Activated CD8-positive, alpha-beta memory T cell treated with anti-CD3 and anti-CD28 coated beads for 4 hours (primary cell): ENCODE results near the gene AKAP6.
"Not testable (repeated sequence)": the region's sequence is repeated elsewhere in the genome, so short reads cannot be mapped to it uniquely, and the experiment has no call there.

Source experiments
- DNase-seq, 2 donors: peaks; one replicate each; pipeline ENCODE4 v3.0.0-alpha.2; 2020; ENCODE audit warnings: low read depth in 2 of 2

The AKAP6 gene

DNA sequence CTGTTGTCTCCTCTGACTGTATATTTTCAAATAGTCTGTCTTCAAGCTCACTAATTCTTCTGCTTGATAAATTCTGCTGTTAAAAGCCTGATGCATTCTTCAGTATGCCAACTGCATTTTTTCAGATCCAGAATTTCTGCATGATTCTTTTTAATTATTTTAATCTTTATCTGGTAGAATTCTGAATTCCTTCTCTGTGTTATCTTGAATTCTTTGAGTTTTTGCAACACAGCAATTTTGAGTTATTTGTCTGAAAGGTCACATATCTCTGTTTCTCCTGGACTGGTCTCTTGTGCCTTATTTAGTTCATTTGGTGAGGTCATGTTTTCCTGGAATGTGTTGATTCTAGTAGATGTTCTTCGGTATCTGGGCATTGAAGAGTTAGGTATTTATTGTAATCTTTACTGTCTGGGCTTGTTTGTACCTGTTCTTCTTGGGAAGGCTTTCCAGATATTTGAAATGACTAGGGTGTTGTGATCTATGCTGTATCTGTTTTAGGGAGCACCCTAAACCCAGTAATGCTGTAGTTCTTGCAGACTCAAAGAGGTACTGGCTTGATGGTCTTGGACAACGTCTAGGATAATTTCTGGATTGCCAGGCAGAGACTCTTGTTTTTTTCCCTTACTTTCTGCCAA is 415.8 kb downstream of the AKAP6 start:
- no peak for DNase-seq

- no peak for DNase-seq
Measured at GRCh38 chr14:32754209-32754608, 425.1 kb downstream of the AKAP6 start.

DNA sequence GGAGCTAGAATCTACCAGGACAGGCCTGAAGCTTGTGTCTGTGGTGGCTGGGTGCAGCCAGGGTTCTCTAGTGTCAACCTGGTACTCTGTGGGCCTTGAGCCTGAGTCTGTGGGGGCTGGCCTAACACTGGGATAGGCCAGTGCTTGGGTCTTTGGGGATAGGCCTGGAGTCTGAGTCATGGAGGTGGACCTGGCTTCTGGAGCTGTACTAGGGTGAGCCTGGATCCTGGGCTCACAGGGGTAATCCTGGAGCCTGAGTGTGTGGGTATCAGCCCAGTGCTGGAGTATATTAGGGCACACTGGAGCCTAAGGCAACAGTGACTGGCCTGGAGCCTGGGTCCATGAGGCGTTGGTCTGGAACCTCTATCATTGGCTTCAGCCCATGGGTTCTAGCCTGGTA is 427.1 kb downstream of the AKAP6 start:
- DNase-seq, result no peak

- DNase-seq, result no peak
Measured at GRCh38 chr14:32756775-32757174, 427.7 kb downstream of the AKAP6 start.

DNA sequence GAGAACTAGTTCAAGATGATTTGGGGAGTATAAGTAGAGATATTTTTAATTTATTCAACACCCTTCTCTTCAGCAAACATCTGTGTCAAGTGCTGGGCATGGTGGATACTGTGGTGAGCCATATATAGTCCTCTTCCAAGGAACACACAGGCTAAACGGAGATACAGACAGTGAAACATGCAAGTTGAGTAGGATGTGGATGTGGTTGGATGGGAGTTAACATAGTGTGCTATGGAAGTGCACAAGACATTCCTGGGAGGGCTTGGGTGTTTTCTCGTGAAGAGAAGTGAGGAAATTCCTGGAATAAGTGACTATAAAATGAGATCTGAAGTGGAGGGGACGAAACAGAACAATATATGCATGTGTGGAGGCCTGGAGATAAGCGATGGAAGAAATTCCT is 428.5 kb downstream of the AKAP6 start:
- no peak for DNase-seq

DNA sequence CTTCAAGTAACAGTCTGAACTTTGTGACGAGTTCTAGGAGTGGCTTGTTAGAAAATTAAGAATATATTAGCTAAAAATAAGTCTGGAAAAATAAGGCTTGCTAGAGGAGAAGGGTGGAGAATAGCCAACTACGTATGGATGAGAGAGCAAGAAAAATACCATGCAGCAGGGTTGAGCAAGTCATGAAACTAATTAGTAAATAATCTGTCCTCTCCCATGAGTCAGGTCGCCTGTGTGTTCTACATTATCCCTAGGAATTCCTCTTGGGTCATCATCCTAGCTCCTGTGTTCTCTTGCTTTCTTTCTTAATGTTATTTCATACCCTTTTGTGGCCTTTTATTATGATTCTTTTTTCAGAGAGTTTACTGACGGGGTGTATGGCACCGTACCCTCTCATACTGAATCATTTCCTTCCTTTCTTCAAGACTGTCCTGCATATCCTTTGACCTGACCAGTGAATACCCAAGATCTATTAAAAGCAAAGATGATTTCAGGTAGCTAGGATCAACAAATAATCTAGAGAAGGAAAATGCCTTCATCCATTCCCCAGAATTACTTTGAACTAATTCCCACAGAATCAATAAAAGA is 432.4 kb downstream of the AKAP6 start:
- DNase-seq, result no peak

DNA sequence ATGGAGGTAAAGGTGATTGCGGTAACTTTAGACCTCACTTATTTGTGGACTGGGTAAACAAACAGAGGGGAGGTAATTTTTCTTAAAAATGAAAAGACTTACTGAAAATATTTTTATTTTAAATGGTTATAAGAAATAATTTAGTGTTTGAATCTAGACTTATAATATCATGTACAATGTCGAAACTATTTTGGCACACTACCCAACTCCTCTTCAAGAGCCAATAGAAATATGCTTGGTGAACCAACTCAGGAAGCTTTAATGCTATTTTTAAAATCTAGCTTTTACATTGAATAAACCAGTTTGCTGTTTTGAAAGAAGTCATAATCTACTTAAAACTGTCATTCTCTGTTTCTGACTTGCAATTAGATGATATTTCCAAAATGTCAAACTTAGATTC is 433.8 kb downstream of the AKAP6 start:
- DNase-seq, result no peak

GRCh38 chr14:32763673-32764072 is 434.6 kb downstream of the AKAP6 start:
- DNase-seq, result no peak

DNA sequence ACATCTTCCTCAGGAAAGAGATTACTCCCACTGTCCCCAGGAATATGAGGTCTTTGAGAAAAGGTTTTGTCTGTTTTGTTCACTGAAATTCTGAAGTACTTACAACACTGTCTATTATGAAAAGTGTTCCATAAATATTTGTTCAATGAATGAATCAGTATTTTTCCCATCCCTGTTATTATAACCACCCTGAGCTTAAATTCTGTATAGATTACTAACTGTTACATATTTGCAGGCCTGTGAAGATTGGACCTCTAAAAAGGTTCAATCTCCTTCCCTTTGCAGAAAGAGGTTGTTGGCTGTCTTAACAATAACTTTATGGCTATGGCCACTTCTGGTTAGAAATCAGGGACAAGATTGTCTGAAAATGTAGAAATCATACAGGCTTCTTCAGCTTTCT is 435.0 kb downstream of the AKAP6 start:
- no peak for DNase-seq

DNA sequence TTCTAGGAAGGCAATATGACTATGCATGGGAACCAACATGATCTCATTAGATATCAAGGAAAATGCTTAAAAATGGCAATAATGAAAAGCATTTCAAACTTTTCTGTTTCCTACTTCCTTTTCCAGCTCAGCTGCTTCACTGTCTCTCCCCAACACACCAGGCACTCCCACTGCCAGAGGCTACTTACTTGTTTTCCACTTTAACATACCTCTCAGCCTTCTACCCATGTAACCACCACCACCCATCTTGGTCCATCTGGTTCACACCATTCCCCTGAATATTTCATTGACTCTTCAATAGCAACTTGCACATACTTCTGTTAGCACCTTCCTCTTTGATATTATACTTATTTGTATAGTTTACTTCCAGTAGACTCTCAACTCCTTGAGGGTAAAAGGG is 441.3 kb downstream of the AKAP6 start:
- no peak for DNase-seq

DNA sequence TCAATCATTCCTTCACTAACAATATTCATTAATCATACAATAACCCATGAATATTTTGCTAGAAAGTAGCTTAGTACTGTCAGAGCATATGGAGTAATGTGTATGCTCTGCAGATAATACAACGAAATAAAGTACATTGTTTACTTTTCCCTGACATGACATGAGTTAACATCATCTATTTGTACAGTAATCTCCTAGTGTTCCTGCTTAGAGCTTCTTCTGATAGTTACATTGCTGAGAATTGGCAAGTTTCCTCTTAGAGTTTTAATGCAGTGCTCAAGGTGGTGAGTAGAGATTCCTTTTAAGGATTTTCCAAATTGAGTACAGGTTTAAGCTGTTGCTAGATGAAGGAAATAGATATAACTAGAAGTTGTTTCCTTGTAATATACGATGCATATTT is 445.1 kb downstream of the AKAP6 start:
- DNase-seq, result no peak

DNA sequence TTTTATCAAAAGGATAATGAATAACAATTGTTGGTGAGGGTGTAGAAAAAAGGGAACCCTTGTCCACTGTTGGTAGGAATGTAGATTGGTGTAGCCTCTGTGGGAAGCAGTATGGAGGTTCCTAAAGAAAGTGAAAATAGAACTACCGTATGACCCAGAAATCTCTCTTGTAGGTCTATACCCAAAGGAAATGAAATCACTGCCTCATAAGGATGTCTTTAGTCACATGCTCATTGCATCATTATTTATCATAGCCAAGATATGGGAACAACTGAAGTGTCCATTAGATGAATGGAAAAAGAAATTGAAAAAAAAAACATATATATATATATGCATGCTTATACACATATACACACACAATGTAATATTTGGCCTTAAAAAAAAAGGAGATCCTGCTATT is 450.7 kb downstream of the AKAP6 start:
- DNase-seq, result no peak

DNA sequence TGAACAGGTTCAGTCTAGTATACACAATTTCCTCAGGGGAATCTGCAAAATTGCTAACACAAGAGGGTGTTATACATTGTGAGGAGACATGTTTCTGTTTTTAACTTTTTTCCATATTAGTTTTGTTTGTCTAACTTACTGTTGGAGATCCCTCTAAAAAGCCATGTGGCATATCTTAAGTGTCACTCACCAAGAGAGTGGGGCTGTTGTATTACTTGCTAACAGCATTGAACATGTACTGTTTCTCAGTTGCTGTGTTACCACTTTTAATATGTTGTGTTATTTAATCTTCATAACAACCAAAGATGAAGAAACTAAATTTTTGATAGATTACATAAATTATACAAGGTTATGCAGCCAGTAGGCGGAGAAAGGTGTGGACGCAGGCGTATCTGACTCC is 455.3 kb downstream of the AKAP6 start:
- DNase-seq, result no peak

GRCh38 chr14:32785585-32785984 is 456.5 kb downstream of the AKAP6 start:
- no peak for DNase-seq

- DNase-seq, result no peak
Measured at GRCh38 chr14:32786886-32787285, 457.8 kb downstream of the AKAP6 start.

DNA sequence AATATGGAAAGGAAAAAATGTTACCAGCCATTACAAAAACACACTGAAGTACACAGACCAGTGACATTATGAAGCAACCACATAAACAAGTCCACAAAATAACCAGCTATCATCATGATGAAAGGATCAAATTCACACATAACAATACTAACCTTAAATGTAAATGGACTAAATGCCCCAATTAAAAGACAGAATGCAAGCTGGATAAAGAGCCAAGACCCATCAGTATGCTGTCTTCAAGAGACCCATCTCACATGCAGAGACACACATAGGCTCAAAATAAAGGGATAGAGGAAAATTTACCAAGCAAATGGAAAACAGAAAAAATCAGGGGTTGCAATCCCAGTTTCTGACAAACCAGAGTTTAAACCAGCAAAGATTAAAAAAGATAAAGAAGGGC is 463.9 kb downstream of the AKAP6 start:
- not testable (repeated sequence) for DNase-seq

- DNase-seq, result no peak
Measured at GRCh38 chr14:32800320-32800719, 471.2 kb downstream of the AKAP6 start.

DNA sequence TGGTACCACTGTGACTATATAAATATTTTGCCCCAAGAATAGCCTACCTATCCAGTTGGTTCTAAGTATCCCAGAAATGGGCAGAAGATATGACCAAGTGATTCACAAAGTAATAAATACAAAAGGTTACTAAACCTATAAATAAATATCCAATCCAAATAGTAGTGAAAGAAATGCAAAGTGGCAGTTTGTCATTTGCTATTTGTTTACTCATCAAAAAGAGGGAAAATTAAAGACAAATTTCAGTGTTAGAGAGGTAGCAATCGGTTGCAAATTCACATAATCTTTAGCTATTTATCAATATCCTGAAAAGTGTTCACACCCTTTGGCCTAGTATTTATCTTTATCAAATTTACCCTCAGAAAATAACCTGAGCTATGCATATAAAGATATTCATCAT is 473.2 kb downstream of the AKAP6 start:
- no peak for DNase-seq

GRCh38 chr14:32805979-32806378 is 476.9 kb downstream of the AKAP6 start:
- no peak for DNase-seq

GRCh38 chr14:32808644-32809043 is 479.5 kb downstream of the AKAP6 start:
- no peak for DNase-seq

DNA sequence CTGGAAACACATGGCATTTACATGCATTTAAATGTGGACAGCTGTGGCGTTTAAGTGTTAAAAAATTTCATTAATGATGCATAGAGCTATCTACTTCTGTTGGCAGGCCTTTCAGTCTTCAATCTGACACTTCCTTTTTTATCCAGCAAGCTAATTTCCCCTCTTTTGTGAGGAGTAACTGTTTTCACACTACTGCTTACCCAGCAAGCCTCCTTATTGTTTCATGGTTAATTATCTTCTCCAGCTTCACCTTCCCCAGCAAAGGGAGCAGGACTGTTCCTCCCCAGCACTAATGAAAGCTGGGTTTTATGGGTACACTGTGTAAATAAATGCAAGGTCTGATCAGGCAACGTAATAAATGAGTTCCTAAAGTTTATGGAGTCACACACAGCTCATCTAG is 480.2 kb downstream of the AKAP6 start:
- DNase-seq, result no peak

DNA sequence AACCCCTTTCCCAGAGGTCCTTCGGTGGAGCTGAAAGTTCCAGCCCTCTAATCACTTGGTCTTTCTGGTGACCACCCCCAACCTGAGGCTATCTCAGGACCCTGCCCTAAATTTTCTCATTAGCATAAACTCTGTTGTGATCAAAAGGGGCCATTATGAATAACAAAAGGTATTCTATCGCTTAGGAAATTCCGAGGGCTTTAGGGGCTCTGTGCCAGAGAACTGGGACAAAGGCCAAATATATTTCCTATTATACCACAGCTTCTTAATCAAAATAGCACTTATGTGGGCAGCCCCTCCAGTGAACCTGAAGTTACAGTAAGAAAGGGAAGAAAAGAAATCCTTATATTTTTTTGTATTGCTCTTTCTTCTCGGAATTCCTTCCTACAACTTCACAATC is 484.3 kb downstream of the AKAP6 start:
- DNase-seq, result no peak

DNA sequence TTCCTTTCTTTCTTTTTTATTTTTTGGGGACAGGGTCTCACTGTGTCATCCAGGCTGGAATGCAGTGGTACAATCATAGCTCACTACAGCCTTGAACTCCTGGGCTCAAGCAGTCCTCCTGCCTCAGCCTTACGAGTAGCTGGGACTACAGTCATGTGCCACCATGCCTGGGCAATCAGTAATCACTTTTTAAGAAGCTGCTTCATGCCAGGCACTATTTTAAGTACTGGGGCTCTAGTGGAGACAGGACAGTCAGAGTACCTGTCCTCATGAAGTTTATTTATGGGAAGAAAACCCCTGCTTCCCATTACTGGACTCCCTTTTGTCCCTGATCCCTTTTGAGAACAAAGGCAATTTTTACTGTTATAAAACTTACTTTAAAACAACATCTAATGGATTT is 485.6 kb downstream of the AKAP6 start:
- no peak for DNase-seq

DNA sequence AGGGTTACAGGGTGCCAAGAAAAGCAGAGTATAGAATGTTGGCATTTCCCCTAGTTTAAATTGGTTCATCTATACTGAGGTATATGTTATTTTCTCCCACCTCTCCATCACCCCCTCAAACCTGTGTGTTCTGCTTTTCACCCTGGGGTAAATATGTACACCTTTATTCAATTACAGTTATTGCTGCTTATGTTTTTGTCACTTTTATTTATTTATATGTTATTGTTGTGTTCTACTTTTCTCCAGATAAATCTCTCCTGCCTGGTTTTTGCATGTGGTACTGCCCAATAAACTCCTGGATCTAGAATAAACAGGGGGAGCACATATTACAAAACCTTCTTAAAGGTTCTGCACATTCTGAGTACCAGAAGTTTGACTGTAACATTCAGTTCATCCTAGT is 487.5 kb downstream of the AKAP6 start:
- DNase-seq, result no peak
